LoVo (cell line): ENCODE measurements around the gene FBXL15.
"Not testable (repeated sequence)": the region's sequence is repeated elsewhere in the genome, so short reads cannot be mapped to it uniquely, and the experiment has no call there.

ENCODE experiments used
- DNase-seq: peaks from one replicate; pipeline ENCODE4 v3.0.0-alpha.2; 2016; ENCODE audit warnings: low spot score

FBXL15 gene

GRCh38 chr10:102431452-102432124 lies 11.0 kb downstream of the FBXL15 start:
- DNase-seq: peak; percentile 8

DNA sequence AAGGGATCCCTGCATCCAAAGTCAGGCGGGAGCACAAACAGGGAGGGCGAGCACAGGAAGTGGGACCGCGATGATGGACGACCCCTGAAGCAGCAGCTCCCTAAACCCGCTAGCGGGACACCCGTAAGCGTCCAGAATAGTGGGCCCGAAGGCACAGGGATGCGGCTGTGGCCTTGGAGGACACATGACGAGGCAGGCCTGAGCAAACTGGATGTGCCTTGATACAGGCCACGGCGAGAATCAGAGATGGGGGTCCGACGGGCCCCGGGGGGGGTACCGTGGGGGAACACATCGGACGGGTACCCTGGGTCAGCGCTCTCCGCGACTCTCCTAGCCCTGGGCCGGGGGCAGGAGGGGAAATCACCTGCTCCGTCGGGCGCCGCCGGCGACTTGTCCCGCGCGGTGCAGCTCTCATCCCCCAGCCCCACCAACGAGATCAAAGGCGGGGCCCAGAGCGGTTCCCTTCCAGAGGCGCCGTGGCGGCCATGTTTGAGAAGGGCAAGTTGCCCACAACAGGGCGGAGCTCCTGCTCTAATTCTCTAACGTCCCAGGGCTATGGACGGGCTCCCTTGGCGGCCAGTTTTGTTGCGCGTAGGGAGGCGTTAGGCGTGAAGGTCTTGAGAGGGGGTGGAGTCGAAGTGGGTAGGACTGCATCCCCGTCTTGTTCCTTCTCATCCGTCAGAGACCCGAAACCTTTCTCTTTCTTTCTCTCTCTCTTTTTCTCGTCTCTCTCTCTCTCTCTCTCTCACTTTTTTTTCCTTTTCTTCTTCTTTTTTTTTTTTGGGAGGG lies 11.7 kb downstream of the FBXL15 start, which contains the start of gene CUEDC2:
Gene CUEDC2, minus strand, starts transcription at position 413 of the 789 bp plus-strand sequence. CDS start 7,386 bp downstream, outside the sequence.
- DNase-seq: peak; percentile 95

DNA sequence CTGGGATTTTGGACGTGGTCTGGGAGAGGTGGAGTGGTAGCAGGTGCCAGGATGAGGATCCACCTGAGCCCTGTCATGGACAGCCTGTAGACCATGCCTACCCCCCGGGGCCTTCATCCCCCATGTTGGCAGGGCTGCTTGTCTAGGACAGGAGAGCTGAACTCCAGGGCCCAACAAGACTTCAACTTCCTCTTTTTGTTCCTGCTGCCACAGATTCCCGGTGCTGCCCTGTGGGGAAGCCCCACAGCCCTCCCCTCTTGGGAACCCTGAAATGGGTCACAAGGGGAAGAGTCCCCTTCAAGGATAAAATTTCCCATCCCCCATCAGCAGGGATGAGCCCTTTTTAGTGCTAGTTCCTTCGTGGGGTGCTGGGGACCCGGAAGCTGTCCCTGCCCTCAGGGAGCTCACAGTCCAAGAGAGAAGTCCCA lies 13.0 kb downstream of the FBXL15 start:
- DNase-seq: no peak

DNA sequence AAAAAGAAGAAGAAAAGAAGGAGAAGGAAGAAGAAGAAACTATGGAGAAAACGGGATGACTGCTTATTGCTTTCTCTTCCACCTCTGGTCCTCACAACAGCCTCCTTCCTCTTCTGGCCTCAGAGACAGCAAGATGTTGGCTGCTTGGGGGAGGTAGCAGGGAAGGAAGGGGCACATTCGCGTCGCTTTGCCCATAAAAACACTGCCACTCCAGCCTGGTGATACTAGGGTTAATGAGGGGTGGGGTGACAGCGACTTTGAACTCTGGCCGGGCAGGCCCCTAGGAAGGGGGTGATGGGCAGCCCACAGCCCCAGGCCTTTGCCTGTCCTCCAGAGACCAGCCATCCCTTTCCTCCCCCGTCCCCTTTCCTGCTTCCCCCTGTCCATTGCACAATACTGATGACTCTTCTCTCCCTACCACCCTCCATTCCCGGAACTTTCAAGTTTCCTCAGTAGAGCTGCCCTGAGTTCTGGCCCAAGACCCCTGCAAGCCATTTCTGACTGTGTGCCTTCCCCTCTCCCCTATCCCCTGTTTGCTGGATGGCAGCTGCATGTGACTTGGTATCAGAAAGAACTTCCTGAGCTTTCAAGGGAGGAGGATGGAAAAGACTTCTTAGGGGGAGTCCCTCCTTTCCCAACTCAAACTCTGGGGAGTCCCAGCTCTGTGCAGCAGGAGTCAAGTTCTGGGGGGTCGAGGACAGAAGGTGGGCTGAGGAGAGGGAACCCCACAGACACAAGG lies 13.9 kb downstream of the FBXL15 start:
- DNase-seq: no peak

DNA sequence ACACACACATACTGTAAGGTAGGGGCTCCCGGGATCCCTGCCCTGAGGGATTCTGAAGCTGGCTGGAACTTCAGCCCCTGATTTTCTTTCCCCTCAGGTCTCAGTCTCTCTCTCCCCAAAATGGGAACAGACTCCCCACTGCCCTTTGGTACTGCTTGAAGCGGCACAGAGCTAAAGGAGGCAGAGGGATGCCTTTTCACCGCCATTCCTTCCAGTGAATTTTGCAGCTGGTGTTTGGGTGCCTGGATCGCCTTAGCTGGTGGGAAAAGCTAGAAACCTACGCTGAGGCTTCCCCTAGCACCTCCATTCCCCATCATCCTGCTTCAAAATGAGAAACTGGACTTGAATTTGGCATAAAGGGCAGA lies 14.5 kb downstream of the FBXL15 start:
- no peak for DNase-seq

DNA sequence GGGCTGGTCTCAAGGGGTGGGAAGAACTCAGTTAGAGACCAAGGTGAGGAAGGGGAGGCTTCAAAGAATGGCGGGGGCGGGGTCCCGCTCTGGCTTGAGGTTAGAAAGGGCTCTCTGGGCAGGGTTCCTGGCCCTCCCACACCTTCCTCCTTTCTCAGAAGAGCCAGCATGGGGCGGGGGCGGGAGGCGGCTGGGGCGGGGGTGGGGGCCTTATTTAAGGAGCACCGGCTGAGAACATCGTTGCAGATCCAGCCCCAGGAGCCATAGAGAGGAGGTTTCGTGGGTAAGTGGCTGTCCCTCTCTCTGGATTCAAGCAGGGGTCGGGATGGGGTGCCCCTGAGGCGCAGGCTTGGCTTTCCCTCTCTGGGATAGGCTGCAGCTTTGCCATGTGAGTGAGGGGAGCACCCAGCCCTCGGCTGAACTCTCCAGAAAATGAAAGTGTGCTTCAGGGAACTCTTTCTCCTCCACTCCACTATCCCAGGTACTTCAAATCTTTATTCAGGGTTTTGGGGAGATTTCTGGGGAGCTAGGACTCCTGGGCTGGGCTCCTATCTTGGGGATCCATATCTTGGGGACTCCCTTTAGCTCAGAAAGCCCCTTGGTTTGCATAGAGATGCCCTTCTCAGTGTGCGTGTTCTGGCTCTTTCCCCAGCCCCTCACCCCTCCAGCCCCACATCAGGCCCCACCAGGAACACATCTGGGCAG lies 15.0 kb downstream of the FBXL15 start:
- no peak for DNase-seq

DNA sequence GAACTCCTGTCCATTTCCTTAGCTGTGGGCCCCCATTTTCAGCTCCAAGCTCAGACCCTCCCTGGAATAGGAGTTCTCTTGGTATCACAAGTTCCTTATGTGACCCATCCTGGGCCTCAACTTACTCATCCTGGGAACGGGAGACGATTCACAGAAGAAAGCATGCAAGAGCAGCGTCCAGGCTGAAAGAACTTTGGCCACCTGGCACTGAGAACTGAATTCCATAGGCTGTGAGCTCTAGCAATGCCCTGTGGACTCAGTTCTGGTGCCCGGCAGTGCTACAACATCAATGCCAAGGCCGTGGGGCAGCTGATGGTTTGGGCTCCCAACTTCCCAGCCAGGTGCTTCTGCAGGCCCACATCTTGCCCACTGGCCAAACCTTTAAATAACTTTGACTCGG lies 15.7 kb downstream of the FBXL15 start:
- no peak for DNase-seq

GRCh38 chr10:102437515-102437914 lies 16.9 kb downstream of the FBXL15 start:
- DNase-seq: no peak

GRCh38 chr10:102438374-102438773 lies 17.7 kb downstream of the FBXL15 start:
- DNase-seq: no peak

DNA sequence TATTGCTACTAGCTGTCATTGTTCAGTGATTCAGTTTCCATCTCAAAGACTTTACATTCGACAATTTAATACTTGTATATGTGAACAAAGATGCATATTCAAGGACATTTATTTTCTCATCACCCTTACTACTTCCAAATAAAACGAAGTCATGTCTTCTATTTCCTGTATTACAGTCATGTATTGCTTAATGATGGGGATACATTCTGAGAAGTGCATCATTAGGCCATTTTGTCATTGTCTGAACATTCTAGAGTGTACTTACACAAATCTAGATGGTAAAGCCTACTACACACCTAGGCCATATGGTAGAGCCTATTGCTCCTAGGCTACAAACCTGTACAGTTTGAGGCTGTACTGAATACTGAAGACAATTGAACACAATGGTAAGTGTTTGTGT lies 24.2 kb downstream of the FBXL15 start:
- DNase-seq: no peak

DNA sequence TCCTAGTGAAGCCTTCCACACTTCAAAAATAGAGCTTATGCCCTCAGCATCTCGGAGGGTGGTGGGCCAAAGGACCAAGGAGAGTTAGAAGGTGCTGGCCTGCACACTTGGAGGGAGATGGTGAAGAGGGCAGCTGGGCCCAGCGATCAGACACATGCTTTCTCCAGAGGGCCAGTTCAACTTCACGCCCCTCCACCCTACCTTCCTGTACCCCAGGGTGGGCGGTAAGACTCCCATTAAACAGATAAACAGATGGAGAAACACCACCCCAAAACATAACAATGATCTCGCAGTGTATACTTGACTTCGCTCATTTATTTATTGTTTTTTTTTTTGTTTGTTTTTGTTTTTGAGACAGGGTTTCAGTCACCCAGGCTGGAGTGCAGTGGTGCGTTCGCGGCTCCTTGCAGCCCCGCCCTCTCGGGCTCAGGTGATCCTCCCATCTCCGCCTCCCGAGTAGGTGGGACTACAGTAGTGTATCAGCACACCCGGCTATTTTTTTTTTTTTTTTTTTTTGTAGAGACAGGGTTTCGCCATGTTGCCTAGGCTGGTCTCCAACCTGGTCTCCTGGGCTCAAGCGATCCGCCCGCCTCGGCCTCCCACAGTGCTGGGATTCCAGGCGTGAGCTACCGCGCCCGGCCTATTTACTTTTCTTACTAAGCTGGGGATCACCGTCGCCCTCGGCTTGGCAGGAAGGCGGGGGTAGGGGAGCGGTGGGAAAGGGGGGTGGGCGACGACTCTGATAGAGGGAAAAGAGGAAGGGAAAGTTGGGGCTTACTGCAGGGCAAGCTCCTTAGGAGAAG lies 28.9 kb downstream of the FBXL15 start:
- peak; percentile 82 for DNase-seq

GRCh38 chr10:102450124-102450373 lies 29.4 kb downstream of the FBXL15 start:
- no peak for DNase-seq

- DNase-seq: peak; percentile 79
Measured at GRCh38 chr10:102450374-102451104, 29.9 kb downstream of the FBXL15 start.

- peak; percentile 10 for DNase-seq
Measured at GRCh38 chr10:102451105-102451969, 30.7 kb downstream of the FBXL15 start, which contains the start of gene C10orf95. TSS of gene C10orf95 (minus strand) at chr10:102451543. CDS start at chr10:102451093, 450 bp downstream.

- no peak for DNase-seq
Measured at GRCh38 chr10:102452672-102453340, 32.2 kb downstream of the FBXL15 start.

- no peak for DNase-seq
Measured at GRCh38 chr10:102453502-102453901, 32.9 kb downstream of the FBXL15 start.

GRCh38 chr10:102454662-102455487 lies 34.2 kb downstream of the FBXL15 start:
- not testable (repeated sequence) for DNase-seq

- DNase-seq: peak; percentile 22
Measured at GRCh38 chr10:102455893-102456471, 35.3 kb downstream of the FBXL15 start.
